CD4-positive, alpha-beta T cell treated with Interleukin-17A for 4 hours (primary cell): ENCODE data around the gene HLA-DQA1.
"Not testable (repeated sequence)": the region's sequence is repeated elsewhere in the genome, so short reads cannot be mapped to it uniquely, and the experiment has no call there.

Experiments
- DNase-seq: peaks from one replicate; pipeline ENCODE4 v3.0.0-alpha.2; 2020; ENCODE audit warnings: mixed read lengths

The HLA-DQA1 gene

GRCh38 chr6:32659856-32660595, 22.8 kb downstream of the HLA-DQA1 start:
- no peak for DNase-seq

DNA sequence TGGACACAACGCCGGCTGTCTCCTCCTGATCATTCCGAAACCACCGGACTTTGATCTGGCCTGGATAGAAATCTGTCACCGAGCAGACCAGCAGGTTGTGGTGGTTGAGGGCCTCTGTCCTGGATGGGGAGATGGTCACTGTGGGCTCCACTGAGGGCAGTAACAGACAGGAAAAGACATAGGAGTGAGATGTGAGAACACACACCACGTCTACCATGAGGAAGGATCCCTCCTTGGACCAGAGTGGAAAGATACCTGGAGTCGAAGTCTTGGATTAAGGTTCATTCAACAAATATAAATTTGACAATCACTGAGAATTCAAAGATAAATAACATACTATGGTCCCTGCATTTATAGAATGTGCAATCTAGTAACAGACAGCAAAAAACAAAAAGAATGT, 24.9 kb downstream of the HLA-DQA1 start:
- no peak for DNase-seq

DNA sequence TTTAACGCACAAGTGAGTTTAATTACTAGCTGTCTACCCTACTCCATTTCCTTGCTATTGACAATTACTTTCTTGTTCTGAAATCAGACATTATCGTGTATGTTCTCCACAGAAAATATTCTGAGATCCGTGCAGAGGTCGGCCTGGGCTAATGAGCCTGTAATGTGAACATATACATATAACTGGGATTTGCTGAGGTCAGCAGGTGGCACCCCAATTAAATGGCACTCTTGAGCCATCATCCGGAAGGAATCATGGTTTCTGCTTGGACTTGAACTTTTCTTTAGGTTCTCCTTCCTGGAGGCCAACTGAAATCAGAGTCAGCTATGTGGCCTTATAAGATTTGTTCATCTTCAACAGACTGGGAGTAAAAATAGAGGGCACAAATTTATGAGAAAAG, 25.6 kb downstream of the HLA-DQA1 start:
- DNase-seq, result no peak

DNA sequence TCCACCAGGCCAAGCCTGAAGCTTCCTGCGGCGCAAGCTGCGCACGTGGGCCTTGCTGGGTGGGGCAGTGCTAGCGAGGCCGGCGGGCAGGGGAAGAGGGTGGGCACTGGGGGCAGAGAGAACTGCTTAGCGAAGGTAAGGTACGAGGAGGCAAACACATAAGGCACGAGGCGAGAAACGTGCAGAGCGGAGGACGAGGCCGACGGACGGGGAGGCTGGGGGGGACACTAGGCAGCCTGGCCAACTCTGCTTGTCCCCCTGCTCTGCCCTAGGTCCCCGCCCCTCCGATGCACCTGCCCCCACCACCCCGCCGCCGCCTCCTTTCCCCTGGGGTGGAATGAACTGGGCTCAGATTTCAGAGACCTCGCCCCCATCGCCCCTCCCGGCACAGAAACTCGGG, 27.1 kb downstream of the HLA-DQA1 start:
- DNase-seq, result peak; percentile 6

- DNase-seq, result peak; percentile 27
Measured at GRCh38 chr6:32664827-32665362, 27.7 kb downstream of the HLA-DQA1 start.

DNA sequence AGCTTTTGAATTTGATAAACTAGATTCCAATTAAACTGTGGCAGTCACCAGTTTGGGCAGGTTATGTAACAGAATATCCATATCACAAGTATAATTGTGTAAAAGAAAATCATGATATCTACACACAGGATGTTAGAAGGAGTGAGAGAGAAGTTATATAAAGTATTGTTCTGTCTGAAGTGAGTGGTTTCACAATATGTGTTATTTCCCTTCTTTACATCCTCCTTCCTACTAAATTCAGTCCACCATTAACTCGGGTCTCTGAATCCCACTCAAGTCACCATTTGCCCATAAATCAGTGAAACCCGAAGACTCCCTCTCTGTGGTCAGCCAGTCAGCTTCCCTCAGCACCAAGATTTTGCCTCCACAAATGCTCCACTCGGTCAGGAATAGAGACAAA, 28.5 kb downstream of the HLA-DQA1 start:
- DNase-seq, result no peak

DNA sequence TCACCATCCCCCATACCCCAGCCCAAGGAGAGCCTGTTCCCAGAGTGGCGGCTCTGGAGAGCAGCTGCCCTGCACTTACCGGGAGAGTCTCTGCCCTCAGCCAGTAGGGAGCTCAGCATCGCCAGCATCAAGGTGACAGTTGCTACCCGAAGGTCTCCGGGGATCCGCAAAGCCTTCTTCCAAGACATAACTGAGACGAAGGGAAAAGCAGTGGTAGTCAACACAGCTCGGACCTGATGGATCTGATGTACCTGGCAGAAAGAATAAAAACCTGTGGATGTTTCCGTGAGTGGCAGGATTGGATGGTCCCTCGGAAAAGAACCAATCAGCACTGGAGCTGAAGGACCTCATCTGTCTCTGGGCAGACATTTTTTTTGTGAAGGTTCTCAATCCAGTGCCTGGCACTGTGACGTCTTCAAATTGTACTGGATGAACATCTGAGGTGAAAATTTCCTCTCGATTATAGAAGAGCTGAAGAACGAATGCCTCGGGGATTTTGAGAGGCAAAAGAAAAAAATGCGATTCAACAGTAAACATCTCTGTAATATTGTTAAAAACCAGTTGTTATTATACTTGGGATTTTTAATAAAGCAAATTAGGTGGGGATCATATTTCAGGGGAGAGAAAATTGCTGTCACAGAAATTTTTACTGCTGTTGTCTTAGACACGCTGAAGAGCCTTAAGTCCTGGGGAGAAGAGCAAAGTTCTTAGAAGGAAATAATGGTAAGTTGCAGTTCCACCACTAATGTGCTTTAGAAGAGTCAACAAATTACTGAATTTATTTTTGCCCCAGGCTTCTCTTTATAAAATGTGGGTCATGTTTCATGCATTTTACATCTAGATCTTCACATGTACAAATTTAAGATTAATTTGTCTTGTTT, 29.5 kb downstream of the HLA-DQA1 start, which contains the start of gene HLA-DQB1:
HLA-DQB1 (minus strand) TSS at position 238 of the 881 bp plus-strand sequence; CDS start at position 188, 50 bp downstream.
- DNase-seq, result peak; percentile 53

DNA sequence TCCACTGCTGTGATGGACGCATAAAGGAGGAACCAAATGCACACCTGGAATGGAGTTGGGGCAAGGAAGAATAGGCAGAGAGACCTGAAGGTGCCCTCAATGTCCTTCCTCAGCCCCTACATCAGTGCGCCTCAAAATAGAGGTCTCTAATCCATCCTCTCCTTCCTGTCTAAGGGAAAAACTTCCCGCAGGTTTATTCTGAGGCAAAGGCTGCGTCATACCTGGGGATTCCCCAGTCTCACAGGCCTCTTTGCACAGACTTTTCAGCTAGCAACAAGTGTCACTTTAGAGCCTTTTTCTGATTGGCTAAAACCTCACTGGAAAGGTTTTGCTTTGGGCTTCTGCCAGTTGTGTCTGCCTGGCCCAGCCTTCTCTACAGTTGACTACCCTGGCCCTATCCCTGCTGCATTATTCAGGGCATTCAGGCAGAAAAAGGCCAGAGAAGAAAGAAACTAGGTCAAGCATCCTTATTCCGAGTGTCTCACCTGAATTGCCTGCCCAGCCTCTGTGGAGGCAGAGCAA, 31.1 kb downstream of the HLA-DQA1 start:
- DNase-seq, result peak; percentile 13

DNA sequence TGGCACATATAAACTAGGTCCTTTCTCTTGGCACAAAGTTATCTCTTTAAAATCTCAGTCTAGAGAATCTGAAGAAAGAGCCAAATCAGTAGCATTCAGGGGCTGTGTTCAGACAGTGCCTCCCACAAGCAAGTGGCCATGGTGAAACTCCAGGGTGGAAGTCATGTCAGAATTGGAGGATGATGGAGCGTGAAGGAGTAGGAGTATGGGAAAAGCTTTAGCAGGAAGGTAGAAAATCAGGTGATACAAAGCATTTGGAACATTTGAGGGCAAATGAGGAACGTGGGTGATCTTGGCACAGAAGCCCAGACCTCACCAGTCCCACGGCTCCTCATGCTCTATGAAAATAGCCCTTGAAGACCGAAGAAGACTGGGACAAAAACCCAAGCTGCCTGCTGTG, 32.0 kb downstream of the HLA-DQA1 start:
- no peak for DNase-seq

- no peak for DNase-seq
Measured at GRCh38 chr6:32669893-32670292, 32.7 kb downstream of the HLA-DQA1 start.

- DNase-seq, result not testable (repeated sequence)
Measured at GRCh38 chr6:32671908-32672307, 34.7 kb downstream of the HLA-DQA1 start.

DNA sequence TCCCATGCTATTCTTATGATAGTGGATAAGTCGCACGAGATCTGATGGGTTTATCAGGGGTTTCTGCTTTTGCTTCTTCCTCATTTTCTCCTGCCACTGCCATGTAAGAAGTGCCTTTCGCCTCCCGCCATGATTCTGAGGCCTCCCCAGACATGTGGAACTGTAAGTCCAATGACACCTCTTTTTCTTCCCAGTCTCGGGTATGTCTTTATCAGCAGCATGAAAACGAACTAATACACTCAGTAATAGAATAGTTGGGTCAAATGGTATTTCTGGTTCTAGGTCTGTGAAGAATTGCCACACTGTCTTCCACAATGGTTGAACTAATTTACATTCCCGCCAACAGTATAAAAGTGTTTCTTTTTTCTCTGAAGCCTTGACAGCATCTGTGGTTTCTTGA, 36.9 kb downstream of the HLA-DQA1 start:
- DNase-seq, result not testable (repeated sequence)

GRCh38 chr6:32679492-32679891, 42.3 kb downstream of the HLA-DQA1 start:
- DNase-seq, result no peak

- no peak for DNase-seq
Measured at GRCh38 chr6:32680055-32680454, 42.8 kb downstream of the HLA-DQA1 start.

GRCh38 chr6:32684246-32684645, 47.0 kb downstream of the HLA-DQA1 start:
- DNase-seq, result no peak

GRCh38 chr6:32685603-32686002, 48.4 kb downstream of the HLA-DQA1 start:
- peak; percentile 30 for DNase-seq

DNA sequence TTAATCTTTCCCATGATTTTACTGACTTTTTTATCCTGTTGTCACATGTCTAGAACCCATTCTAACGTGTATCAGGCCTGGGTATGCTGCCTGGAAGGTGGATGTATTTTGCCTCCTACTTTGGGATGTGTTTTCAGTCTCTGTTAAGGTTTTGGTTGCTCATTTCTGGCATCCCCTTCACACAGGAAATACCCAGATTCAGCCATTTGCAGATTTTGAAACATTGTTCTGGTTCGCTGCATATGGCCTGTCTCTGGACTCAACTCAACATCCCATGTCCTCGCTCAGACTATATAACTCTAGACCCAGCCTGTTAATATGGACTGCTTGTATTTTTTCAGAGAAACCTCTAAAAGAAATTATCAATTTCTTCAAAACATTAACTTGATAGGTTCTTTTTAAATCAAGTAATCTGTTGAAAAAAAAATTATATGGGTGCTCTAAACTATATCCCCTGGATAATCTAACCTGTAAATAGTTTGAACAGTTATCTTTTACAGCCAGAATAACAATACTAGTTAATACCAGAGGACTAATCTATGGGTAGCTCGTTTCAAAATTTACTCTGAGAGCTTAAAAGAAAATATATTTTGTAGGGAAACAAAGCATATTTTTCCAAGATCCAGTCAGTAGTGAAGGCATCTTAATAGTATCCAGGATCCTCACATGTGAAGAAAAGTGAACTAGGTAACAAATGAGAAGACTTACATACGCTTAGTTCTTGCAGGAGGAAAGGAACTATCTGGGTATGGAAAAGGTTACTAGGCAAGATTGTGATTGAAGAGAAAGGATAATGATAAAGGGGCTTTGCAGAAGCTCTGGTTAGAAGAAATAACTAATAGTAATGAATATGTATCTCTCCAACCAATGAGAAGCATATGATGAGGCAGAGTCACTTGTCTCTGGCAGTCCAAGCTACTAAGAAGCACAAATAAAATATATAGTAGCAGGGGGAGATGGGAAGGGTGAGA, 52.6 kb downstream of the HLA-DQA1 start:
- no peak for DNase-seq

DNA sequence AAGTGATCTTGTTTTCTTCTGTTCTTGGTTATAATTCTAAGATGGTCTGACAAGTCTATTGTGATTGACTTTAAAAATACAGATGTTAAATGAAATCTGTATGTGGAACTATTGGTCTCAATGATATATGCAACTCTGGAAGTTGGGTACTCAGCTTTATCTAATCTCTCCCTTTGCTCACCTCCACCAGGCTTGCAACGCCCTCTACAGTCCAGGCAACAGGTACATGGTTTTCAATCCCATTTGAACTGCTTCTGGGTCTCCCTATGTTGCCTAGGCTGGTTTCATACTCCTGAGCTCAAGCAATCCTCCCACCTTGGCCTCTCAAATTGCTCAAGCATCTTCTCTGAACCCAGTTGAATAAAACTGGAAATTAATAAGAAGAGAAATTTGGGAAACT, 54.8 kb downstream of the HLA-DQA1 start:
- peak; percentile 73 for DNase-seq
